Peyer's patch (tissue), 4 donors: ENCODE data around the gene INPP5A. TPM values are rescaled to one million over a fixed set of nuclear protein-coding genes. Genes with fewer than 3 reads are reported as not detected.
A peak's percentile ranks its signal among the peaks of the same experiment; 100 is the strongest.

ENCODE experiments used
- DNase-seq, 3 donors: peaks; one replicate each; pipeline ENCODE4 v3.0.0-alpha.2; 2017 to 2019
- H3K27ac ChIP-seq, 4 donors: fragments of 200-600 bp; sonication (generic); one replicate each; pipeline ENCODE4 v1.5.1; 2016 to 2019
- H3K27me3 ChIP-seq, 2 donors: fragments of 200-600 bp; sonication (generic); one replicate each; pipeline ENCODE4 v1.5.1; 2019
- H3K36me3 ChIP-seq, 3 donors: fragments of 200-600 bp; sonication (generic); one replicate each; pipeline ENCODE4 v1.5.1; 2016 to 2019
- H3K4me1 ChIP-seq, 4 donors: fragments of 200-600 bp; sonication (generic); one replicate each; pipeline ENCODE4 v1.5.1; 2016 to 2019
- H3K4me3 ChIP-seq, 4 donors: fragments of 200-600 bp; sonication (generic); 1 replicate in 3 of 4; 2 replicates in 1 of 4; pipeline ENCODE4 v1.5.1; 2016 to 2019; ENCODE audit warnings: mild to moderate bottlenecking in 1 of 4
- H3K9me3 ChIP-seq, 4 donors: fragments of 200-600 bp; sonication (generic); one replicate each; pipeline ENCODE4 v1.5.1; 2016 to 2019; ENCODE audit warnings: mild to moderate bottlenecking in 1 of 4
- CTCF ChIP-seq, 6 experiments: fragments of 450-650 bp in 4 of 6; fragments of 200-600 bp in 2 of 6; sonication (generic) in 1 of 6; IDR thresholded peaks; one replicate each; pipeline ENCODE4 v1.5.1; 2017 to 2019; ENCODE audit warnings: antibody characterized with exemption in 6 of 6, mild to moderate bottlenecking in 3 of 6, moderate library complexity in 1 of 6
- POLR2A ChIP-seq, 2 donors: fragments of 450-650 bp; IDR thresholded peaks; one replicate each; pipeline ENCODE4 v1.5.1; 2017; ENCODE audit warnings: antibody characterized with exemption in 2 of 2, mild to moderate bottlenecking in 2 of 2, moderate library complexity in 2 of 2
- total RNA-seq, 4 donors: library from RNA; depleted of rRNA; stranded (reverse); fragments of >200 nt; gene quantifications; one replicate each; pipeline ENCODE4 v1.1.0, GENCODE V29; 2016

The INPP5A gene
- total RNA-seq, 4 donors from 2014 or later: 33.8 to 76.4 (median 38.1) TPM

GRCh38 chr10:132523561-132524442 is 13.8 kb upstream of the INPP5A start:
- peak in 2 of 3 donors; percentile 18 to 43 for DNase-seq
- H3K27ac ChIP-seq: no peak overlapping the region
- no peaks in the 10 kb centered on the region for H3K36me3 ChIP-seq
- H3K4me1 ChIP-seq: peaks cover 0 to 12% (median 0%) of the 10 kb centered on the region in 4 donors
- no peak overlapping the region for H3K4me3 ChIP-seq
- TF ChIP-seq POLR2A (IDR thresholded peaks at IDR 0.05): no peak
- no peak for TF ChIP-seq CTCF (IDR thresholded peaks at IDR 0.05)
- H3K9me3 ChIP-seq: no peaks in the 10 kb centered on the region
- H3K27me3 ChIP-seq: no peaks in the 10 kb centered on the region

GRCh38 chr10:132524443-132525285 is 12.9 kb upstream of the INPP5A start:
- peaks cover 0 to 6% (median 0%) of the 10 kb centered on the region in 4 donors for H3K4me1 ChIP-seq
- H3K9me3 ChIP-seq: no peaks in the 10 kb centered on the region
- H3K4me3 ChIP-seq: no peak overlapping the region
- peak in 2 of 3 donors; percentile 36 to 38 for DNase-seq
- H3K36me3 ChIP-seq: no peaks in the 10 kb centered on the region
- TF ChIP-seq CTCF (IDR thresholded peaks at IDR 0.05) (no peak), POLR2A (IDR thresholded peaks at IDR 0.05) (no peak)
- no peak overlapping the region for H3K27ac ChIP-seq
- no peaks in the 10 kb centered on the region for H3K27me3 ChIP-seq

- no peak overlapping the region for H3K4me3 ChIP-seq
- no peaks in the 10 kb centered on the region for H3K36me3 ChIP-seq
- H3K4me1 ChIP-seq: no peaks in the 10 kb centered on the region
- no peaks in the 10 kb centered on the region for H3K9me3 ChIP-seq
- H3K27ac ChIP-seq: no peak overlapping the region
- no peak for TF ChIP-seq POLR2A (IDR thresholded peaks at IDR 0.05)
- TF ChIP-seq CTCF (IDR thresholded peaks at IDR 0.05): no peak
- H3K27me3 ChIP-seq: no peaks in the 10 kb centered on the region
- peak in 1 of 3 donors; percentile 22 for DNase-seq
Observed at GRCh38 chr10:132526676-132527075, 10.9 kb upstream of the INPP5A start.

GRCh38 chr10:132527339-132528063 is 10.1 kb upstream of the INPP5A start:
- no peak overlapping the region for H3K4me3 ChIP-seq
- H3K36me3 ChIP-seq: no peaks in the 10 kb centered on the region

More at GRCh38 chr10:132527339-132528063, 10.1 kb upstream of the INPP5A start:
- Histone ChIP-seq H3K9me3 (no peaks in the 10 kb centered on the region), H3K27ac (no peak overlapping the region), H3K27me3 (no peaks in the 10 kb centered on the region), H3K4me1 (no peaks in the 10 kb centered on the region)
- DNase-seq: peak in 2 of 3 donors; percentile 29 to 40
- TF ChIP-seq POLR2A (IDR thresholded peaks at IDR 0.05) (no peak), CTCF (IDR thresholded peaks at IDR 0.05) (no peak)
